Adipose tissue (tissue), 3 donors: Measurements from ENCODE around the gene LCAT. TPM values are rescaled to one million over a fixed set of nuclear protein-coding genes. Genes with fewer than 3 reads are reported as not detected.

Experiments used
- H3K27ac ChIP-seq: one replicate; pipeline ENCODE4 v1.5.1; 2013; ENCODE audit warnings: low read depth, low read length
- WGBS, 3 donors: extraction: QIAGEN DNeasy Blood & Tissue Kit; methylation state at CpG; one replicate each; pipeline ENCODE4 v1.1.7; 2013; 5-methylcytosine and 5-hydroxymethylcytosine counted together
- polyA plus RNA-seq, 3 donors: library from polyadenylated mRNA; stranded (reverse); fragments of 200-250 nt; gene quantifications; one replicate each; pipeline ENCODE4 v1.2.3, GENCODE V29; 2013
- donor health status: healthy with polysubstance abuse.
- donor health status: Bipolar disorder and iron deficiency.
- donor health status: healthy.

Gene LCAT
- polyA plus RNA-seq, 3 donors: 7.5 to 34.0 (median 18.5) TPM

GRCh38 chr16:67893743-67894399, 50.0 kb downstream of the LCAT start:
- no peak overlapping the region for H3K27ac ChIP-seq
- WGBS, 3 donors: 7 to 25% (median 23%) methylated on average over 14 of the region's 14 CpGs

- WGBS, 3 donors: 0% methylated on average over 66 to 90 of the region's 90 CpGs
- no peak within 1 kb of the TSS for H3K27ac ChIP-seq
Measured at GRCh38 chr16:67892899-67893742, 50.8 kb downstream of the LCAT start, which contains the start of gene PSKH1. Gene PSKH1 (plus strand): TSS chr16:67893254. CDS start chr16:67908750, 15,496 bp downstream.

GRCh38 chr16:67892375-67892774, 51.5 kb downstream of the LCAT start:
- 69 to 74% (median 70%) methylated on average over 5 of the region's 5 CpGs for WGBS, 3 donors
- no peak overlapping the region for H3K27ac ChIP-seq

Other genes starting within 250 kb of the LCAT start
- gene GFOD2, start 224.8 kb downstream of the LCAT start, polyA plus RNA-seq: 10 to 100 TPM in 2 of 3 donors, 1 to 10 TPM in 1; 8.7 to 13.3 (median 13.1) TPM
- 1 to 10 TPM; 7.9 to 8.8 (median 8.3) TPM for gene RANBP10, start 137.6 kb downstream of the LCAT start, polyA plus RNA-seq
- 1 to 10 TPM in 2 of 3 donors, under 1 TPM in 1; 0.92 to 1.7 (median 1.1) TPM for gene TSNAXIP1, start 137.2 kb downstream of the LCAT start, polyA plus RNA-seq
- 10 to 100 TPM; 11.4 to 16.4 (median 15.6) TPM for gene THAP11, start 101.8 kb downstream of the LCAT start, polyA plus RNA-seq
- 100 to 1,000 TPM in 2 of 3 donors, 10 to 100 TPM in 1; 63.8 to 120 (median 113) TPM for gene NUTF2, start 97.2 kb downstream of the LCAT start, polyA plus RNA-seq
- 10 to 100 TPM; 41.0 to 47.5 (median 44.4) TPM for gene CENPT, start 96.4 kb downstream of the LCAT start, polyA plus RNA-seq
- 10 to 100 TPM; 24.3 to 37.3 (median 33.8) TPM for gene EDC4, start 71.1 kb downstream of the LCAT start, polyA plus RNA-seq
- 1 to 10 TPM in 1 of 3 donors, under 1 TPM in 2; 0.64 to 1.3 (median 0.89) TPM for gene NRN1L, start 59.2 kb downstream of the LCAT start, polyA plus RNA-seq
- 10 to 100 TPM; 19.2 to 26.8 (median 23.5) TPM for gene PSKH1, start 50.9 kb downstream of the LCAT start, polyA plus RNA-seq
- 100 to 1,000 TPM in 1 of 3 donors, 1 to 10 TPM in 2; 1.3 to 627 (median 2.2) TPM for gene CTRL, start 12.3 kb downstream of the LCAT start, polyA plus RNA-seq
- 10 to 100 TPM; 69.8 to 81.9 (median 80.0) TPM for gene PSMB10, start 7.3 kb downstream of the LCAT start, polyA plus RNA-seq
- 10 to 100 TPM; 13.2 to 56.9 (median 44.4) TPM for gene SLC12A4, start 24.5 kb upstream of the LCAT start, polyA plus RNA-seq
- under 1 TPM in 1 of 3 donors, not detected in 2; 0.34 TPM for gene DPEP3, start 36.4 kb upstream of the LCAT start, polyA plus RNA-seq
- 1 to 10 TPM in 2 of 3 donors, under 1 TPM in 1; 0.76 to 4.2 (median 3.2) TPM for gene DPEP2, start 55.4 kb upstream of the LCAT start, polyA plus RNA-seq
- gene DPEP2NB, start 71.8 kb upstream of the LCAT start, polyA plus RNA-seq: not detected
- 10 to 100 TPM in 1 of 3 donors, 1 to 10 TPM in 2; 4.8 to 15.5 (median 5.5) TPM for gene DDX28, start 79.1 kb upstream of the LCAT start, polyA plus RNA-seq
- gene DUS2, start 79.2 kb upstream of the LCAT start, polyA plus RNA-seq: 1 to 10 TPM; 3.5 to 9.0 (median 8.8) TPM
- 10 to 100 TPM in 2 of 3 donors, 1 to 10 TPM in 1; 5.9 to 12.5 (median 11.2) TPM for gene NFATC3, start 141.2 kb upstream of the LCAT start, polyA plus RNA-seq